K562 (cell line): ENCODE measurements around the gene TBC1D1. TPM values are rescaled to one million over a fixed set of nuclear protein-coding genes. Genes with fewer than 3 reads are reported as not detected.

Experiments
- ATAC-seq: fragments of 200-7000 bp; cut with Tn5 transposase; 3 replicates; pipeline ENCODE4 v1.9.1; 2020; ENCODE audit warnings: moderate library complexity
- BruUV-seq: library from RNA; stranded (reverse); fragments of 400-500 nt; replicated peaks from 2 replicates; lab custom pipeline; 2021; lab: Mats Ljungman, UMichigan
- CTCF ChIA-PET: fragments of 300-600 bp; formaldehyde crosslinking; extraction: SDS; loops from one replicate; lab custom pipeline; 2021; ENCODE audit warnings: low intra/inter-chr PET ratio; lab: Yijun Ruan, JAX
- POLR2A ChIA-PET: fragments of 300-600, 350-650 bp; sonication (Branson Sonifier 250); formaldehyde crosslinking; extraction: SDS; loops from one replicate; lab custom pipeline; 2021; ENCODE audit warnings: antibody characterized with exemption, inconsistent platforms; lab: Yijun Ruan, JAX
- DNase-seq, 4 experiments: peaks; one replicate each; pipeline versions ENCODE4 v3.0.0 to v3.0.0-alpha.2; 2011 to 2018; ENCODE audit warnings: low spot score in 3 of 4, mixed read lengths in 3 of 4; ENCODE audit errors: extremely low read depth in 1 of 4
- FAIRE-seq: peaks from 2 replicates; lab custom pipeline; 2011; peaks lifted over from hg19 to GRCh38; lab: Jason Lieb, UNC
- H2AFZ ChIP-seq: 2 replicates; pipeline ENCODE4 v1.6.0; 2011; ENCODE audit warnings: low read depth, low read length, control low read depth, inconsistent platforms
- H3K27ac ChIP-seq: fragments of 200-600 bp; 3 replicates; pipeline ENCODE4 v1.8.0; 2011; ENCODE audit warnings: low read depth, mild to moderate bottlenecking, control low read depth, inconsistent platforms, low read length, moderate library complexity, mixed read lengths; ENCODE audit errors: extremely low read depth
- H3K27me3 ChIP-seq, 2 experiments: fragments of 300-600 bp in 1 of 2; 2 replicates in 1 of 2; 3 replicates in 1 of 2; pipeline versions ENCODE4 v1.6.0 to v1.8.0; 2011; ENCODE audit warnings: inconsistent platforms in 2 of 2, low read length in 2 of 2, mild to moderate bottlenecking in 1 of 2, mixed read lengths in 1 of 2, moderate library complexity in 1 of 2; ENCODE audit not compliant: control insufficient read depth in 2 of 2, insufficient read depth in 2 of 2
- H3K36me3 ChIP-seq: fragments of 300-600 bp; 3 replicates; pipeline ENCODE4 v1.8.0; 2011; ENCODE audit warnings: mild to moderate bottlenecking, low read length, inconsistent platforms; ENCODE audit not compliant: control insufficient read depth, insufficient read depth
- H3K4me1 ChIP-seq, 2 experiments: fragments of 200-600 bp in 1 of 2; replicated peaks in 1 of 2; 2 replicates in 1 of 2; 3 replicates in 1 of 2; pipeline versions ENCODE4 v1.5.1 to v1.8.0; 2011; ENCODE audit warnings: inconsistent platforms in 2 of 2, low read length in 2 of 2, mild to moderate bottlenecking in 1 of 2, mixed read lengths in 1 of 2, moderate library complexity in 1 of 2; ENCODE audit not compliant: control insufficient read depth in 2 of 2, insufficient read depth in 2 of 2
- H3K4me2 ChIP-seq: 2 replicates; pipeline ENCODE4 v1.6.1; 2011; ENCODE audit warnings: low read length, control low read depth, inconsistent platforms, mixed read lengths; ENCODE audit not compliant: insufficient read depth
- H3K4me3 ChIP-seq: fragments of 200-600 bp; sonication (generic), shearing (Covaris generic); 2 replicates; pipeline ENCODE4 v1.5.1; 2016; ENCODE audit warnings: control low read depth, inconsistent platforms
- H3K79me2 ChIP-seq: fragments of 200-600 bp; 3 replicates; pipeline ENCODE4 v1.8.0; 2011; ENCODE audit warnings: low read length, inconsistent platforms; ENCODE audit not compliant: control insufficient read depth, insufficient read depth
- H3K9ac ChIP-seq, 2 experiments: 2 replicates each; pipeline versions ENCODE4 v1.6.0 to v1.6.1; 2011; ENCODE audit warnings: low read depth in 2 of 2, low read length in 2 of 2, control low read depth in 1 of 2, inconsistent platforms in 1 of 2, mild to moderate bottlenecking in 1 of 2, mixed read lengths in 1 of 2; ENCODE audit not compliant: insufficient read depth in 1 of 2
- H3K9me1 ChIP-seq: one replicate; pipeline ENCODE4 v1.6.0; 2011; ENCODE audit warnings: inconsistent platforms, mild to moderate bottlenecking, low read length, moderate library complexity; ENCODE audit not compliant: control insufficient read depth, insufficient read depth
- H3K9me3 ChIP-seq: replicated peaks from 2 replicates; pipeline ENCODE4 v1.5.1; 2011; ENCODE audit warnings: low read depth, low read length, inconsistent platforms; ENCODE audit not compliant: control insufficient read depth, insufficient read depth
- H4K20me1 ChIP-seq: replicated peaks from 2 replicates; pipeline ENCODE4 v1.6.1; 2011; ENCODE audit warnings: low read length, inconsistent platforms, mixed read lengths; ENCODE audit not compliant: control insufficient read depth, insufficient read depth
- DACH1 ChIP-seq: fragments of 450-650 bp; IDR thresholded peaks from 2 replicates; pipeline ENCODE4 v1.6.1; 2018; ENCODE audit not compliant: partially characterized antibody
- HNRNPUL1 ChIP-seq: fragments of 200-400 bp; formaldehyde crosslinking; IDR thresholded peaks from 2 replicates; pipeline ENCODE4 v1.6.1; 2017; ENCODE audit warnings: low read length
- NELFE ChIP-seq: IDR thresholded peaks from 2 replicates; pipeline ENCODE4 v1.6.1; 2011; ENCODE audit warnings: mild to moderate bottlenecking; ENCODE audit not compliant: insufficient read depth, insufficient read length
- NRF1 ChIP-seq, 2 experiments: fragments of 450-650 bp; IDR thresholded peaks in 1 of 2; conservative IDR thresholded peaks in 1 of 2; 2 replicates each; pipeline ENCODE4 v1.6.1; 2014; ENCODE audit warnings: mild to moderate bottlenecking in 2 of 2
- OTX1 ChIP-seq: fragments of 450-650 bp; formaldehyde crosslinking; IDR thresholded peaks from 2 replicates; pipeline ENCODE4 v1.4.0; 2022; ENCODE audit warnings: mild to moderate bottlenecking
- SIRT6 ChIP-seq: IDR thresholded peaks from one replicate; pipeline ENCODE4 v1.6.1; 2012; ENCODE audit warnings: low read depth, mild to moderate bottlenecking, control low read depth, inconsistent platforms, low read length, moderate library complexity
- SRF ChIP-seq, 2 experiments: fragments of 250-450, 450-650 bp in 1 of 2; sonication (Bioruptor Pico) in 1 of 2; sonication (generic) in 1 of 2; formaldehyde crosslinking; IDR thresholded peaks; 2 replicates each; pipeline versions ENCODE4 v1.5.0 to v1.5.1; 2020 to 2022; ENCODE audit warnings: mild to moderate bottlenecking in 1 of 2, missing genetic modification reagents in 1 of 2
- XRCC3 ChIP-seq: fragments of 450-650 bp; IDR thresholded peaks from 2 replicates; pipeline ENCODE4 v1.6.1; 2017; ENCODE audit warnings: mild to moderate bottlenecking, moderate library complexity
- WGBS: fragments of 100-300 bp; shearing (Covaris generic); methylation state at CpG from one replicate; pipeline ENCODE4 v1.1.6; 2016; ENCODE audit warnings: low coverage, mixed read lengths; ENCODE audit not compliant: insufficient coverage; ENCODE audit errors: missing lambda C conversion rate; 5-methylcytosine and 5-hydroxymethylcytosine counted together
- in situ Hi-C: fragments of 300-500 bp; cut with MboI; formaldehyde crosslinking; loops from 4 replicates; pipeline ENCODE4 v1.15.0; 2018; ENCODE audit warnings: inconsistent platforms, mixed read lengths
- intact Hi-C: fragments of 100-400 bp; cut with micrococcal nuclease; formaldehyde crosslinking; loops from 2 replicates; pipeline ENCODE4 v1.14.2; 2022
- polyA plus RNA-seq, 8 experiments: library from polyadenylated mRNA; depleted of rRNA in 4 of 8; stranded (reverse) in 5 of 8; unstranded in 3 of 8; fragments of >200 nt; fragmentation: Nextera tagmentation in 2 of 8; fragmentation: Illumina TruSeq in 1 of 8; extraction: Ambion mirVana in 2 of 8; extraction: Trizol in 1 of 8; gene quantifications; 2 replicates each; pipeline versions ENCODE4 v1.2.1 to v1.2.3, GENCODE V29; 2011 to 2014; ENCODE audit warnings: inconsistent platforms in 1 of 8, missing spikeins in 1 of 8
- total RNA-seq, 7 experiments: library from RNA; depleted of rRNA in 6 of 7; stranded (reverse); fragments of >200 nt in 6 of 7; fragmentation: Illumina TruSeq in 2 of 7; extraction: Trizol in 2 of 7; gene quantifications; 2 replicates each; pipeline versions ENCODE4 v1.2.1 to v1.2.3, GENCODE V29; 2011 to 2021; ENCODE audit warnings: low replicate concordance in 1 of 7
- TF ChIP-seq, protein P1 (sequence below): fragments of 250-450 bp; sonication (Bioruptor Pico); IDR thresholded peaks from 2 replicates; pipeline ENCODE4 v1.8.0; 2021; ENCODE audit warnings: moderate library complexity, mild to moderate bottlenecking, inconsistent platforms
- TF ChIP-seq, protein P2 (sequence below): fragments of 450-650 bp; IDR thresholded peaks from 2 replicates; pipeline ENCODE4 v1.6.1; 2018; ENCODE audit not compliant: partially characterized antibody
- TF ChIP-seq, protein P3 (sequence below), 2 experiments: IDR thresholded peaks; 2 replicates each; pipeline ENCODE4 v1.6.1; 2011; ENCODE audit warnings: borderline replicate concordance in 1 of 2, control low read depth in 1 of 2, low read depth in 1 of 2, low read length in 1 of 2, mild to moderate bottlenecking in 1 of 2, mixed read lengths in 1 of 2, moderate library complexity in 1 of 2; ENCODE audit not compliant: insufficient read depth in 1 of 2, insufficient read length in 1 of 2, poor library complexity in 1 of 2, severe bottlenecking in 1 of 2; ENCODE audit errors: extremely low read depth in 1 of 2
- TF ChIP-seq, protein P4 (sequence below): fragments of 250-450 bp; sonication (Bioruptor Pico); IDR thresholded peaks from 2 replicates; pipeline ENCODE4 v1.6.1; 2021; ENCODE audit warnings: mild to moderate bottlenecking
- TF ChIP-seq, protein P5 (sequence below): fragments of 250-450 bp; sonication (Bioruptor Pico); IDR thresholded peaks from 2 replicates; pipeline ENCODE4 v1.4.0; 2020; ENCODE audit warnings: mild to moderate bottlenecking, moderate library complexity

Gene TBC1D1
- total and polyA plus RNA-seq, 9 of the 15 experiments (the other 6 are each of a cell fraction or from before 2014, with no cell fraction given), result 0.59 to 14.2 (median 8.8) TPM

DNA sequence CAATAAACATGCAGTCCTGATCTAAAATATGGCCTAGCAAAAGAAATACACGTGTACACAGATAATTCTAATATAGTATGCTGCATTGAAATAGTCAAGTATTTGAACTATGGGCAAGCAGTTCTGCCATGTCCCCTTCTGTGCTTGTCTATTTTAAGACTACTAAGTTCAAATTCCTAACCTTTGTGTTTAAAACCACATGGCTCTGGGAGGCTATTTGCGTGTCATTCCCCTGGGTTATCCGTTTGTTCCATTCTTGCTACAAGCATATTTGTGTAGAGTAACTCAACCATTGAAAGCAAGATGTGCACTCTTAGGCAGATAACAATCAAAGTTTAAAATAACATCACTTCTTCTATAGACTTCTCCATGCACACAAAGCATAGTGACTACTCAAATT lies 25.4 kb upstream of the TBC1D1 start:
- Histone ChIP-seq H3K79me2 (no peaks in the 10 kb centered on the region), H3K4me2 (no peak overlapping the region)
- intact Hi-C loops, result no loop called here
- no TSS peak for BruUV-seq
- TF ChIP-seq SRF (CRISPR knock-in tag; IDR thresholded peaks at IDR 0.05) (no peak), DACH1 (no peak), HNRNPUL1 (no peak), SIRT6 (no peak), NRF1 (conservative IDR thresholded peaks at IDR 0.05 in 1 of 2, IDR thresholded peaks at IDR 0.05 in 1 of 2) (no peak), OTX1 (no peak), XRCC3 (no peak), NELFE (no peak)
- TF ChIP-seq, protein P1, sequence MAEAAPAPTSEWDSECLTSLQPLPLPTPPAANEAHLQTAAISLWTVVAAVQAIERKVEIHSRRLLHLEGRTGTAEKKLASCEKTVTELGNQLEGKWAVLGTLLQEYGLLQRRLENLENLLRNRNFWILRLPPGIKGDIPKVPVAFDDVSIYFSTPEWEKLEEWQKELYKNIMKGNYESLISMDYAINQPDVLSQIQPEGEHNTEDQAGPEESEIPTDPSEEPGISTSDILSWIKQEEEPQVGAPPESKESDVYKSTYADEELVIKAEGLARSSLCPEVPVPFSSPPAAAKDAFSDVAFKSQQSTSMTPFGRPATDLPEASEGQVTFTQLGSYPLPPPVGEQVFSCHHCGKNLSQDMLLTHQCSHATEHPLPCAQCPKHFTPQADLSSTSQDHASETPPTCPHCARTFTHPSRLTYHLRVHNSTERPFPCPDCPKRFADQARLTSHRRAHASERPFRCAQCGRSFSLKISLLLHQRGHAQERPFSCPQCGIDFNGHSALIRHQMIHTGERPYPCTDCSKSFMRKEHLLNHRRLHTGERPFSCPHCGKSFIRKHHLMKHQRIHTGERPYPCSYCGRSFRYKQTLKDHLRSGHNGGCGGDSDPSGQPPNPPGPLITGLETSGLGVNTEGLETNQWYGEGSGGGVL (CRISPR knock-in tag), result no peak
- TF ChIP-seq, protein P2, sequence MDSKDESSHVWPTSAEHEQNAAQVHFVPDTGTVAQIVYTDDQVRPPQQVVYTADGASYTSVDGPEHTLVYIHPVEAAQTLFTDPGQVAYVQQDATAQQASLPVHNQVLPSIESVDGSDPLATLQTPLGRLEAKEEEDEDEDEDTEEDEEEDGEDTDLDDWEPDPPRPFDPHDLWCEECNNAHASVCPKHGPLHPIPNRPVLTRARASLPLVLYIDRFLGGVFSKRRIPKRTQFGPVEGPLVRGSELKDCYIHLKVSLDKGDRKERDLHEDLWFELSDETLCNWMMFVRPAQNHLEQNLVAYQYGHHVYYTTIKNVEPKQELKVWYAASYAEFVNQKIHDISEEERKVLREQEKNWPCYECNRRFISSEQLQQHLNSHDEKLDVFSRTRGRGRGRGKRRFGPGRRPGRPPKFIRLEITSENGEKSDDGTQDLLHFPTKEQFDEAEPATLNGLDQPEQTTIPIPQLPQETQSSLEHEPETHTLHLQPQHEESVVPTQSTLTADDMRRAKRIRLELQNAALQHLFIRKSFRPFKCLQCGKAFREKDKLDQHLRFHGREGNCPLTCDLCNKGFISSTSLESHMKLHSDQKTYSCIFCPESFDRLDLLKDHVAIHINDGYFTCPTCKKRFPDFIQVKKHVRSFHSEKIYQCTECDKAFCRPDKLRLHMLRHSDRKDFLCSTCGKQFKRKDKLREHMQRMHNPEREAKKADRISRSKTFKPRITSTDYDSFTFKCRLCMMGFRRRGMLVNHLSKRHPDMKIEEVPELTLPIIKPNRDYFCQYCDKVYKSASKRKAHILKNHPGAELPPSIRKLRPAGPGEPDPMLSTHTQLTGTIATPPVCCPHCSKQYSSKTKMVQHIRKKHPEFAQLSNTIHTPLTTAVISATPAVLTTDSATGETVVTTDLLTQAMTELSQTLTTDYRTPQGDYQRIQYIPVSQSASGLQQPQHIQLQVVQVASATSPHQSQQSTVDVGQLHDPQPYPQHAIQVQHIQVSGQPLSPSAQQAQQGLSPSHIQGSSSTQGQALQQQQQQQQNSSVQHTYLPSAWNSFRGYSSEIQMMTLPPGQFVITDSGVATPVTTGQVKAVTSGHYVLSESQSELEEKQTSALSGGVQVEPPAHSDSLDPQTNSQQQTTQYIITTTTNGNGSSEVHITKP, result no peak
- TF ChIP-seq, protein P3, sequence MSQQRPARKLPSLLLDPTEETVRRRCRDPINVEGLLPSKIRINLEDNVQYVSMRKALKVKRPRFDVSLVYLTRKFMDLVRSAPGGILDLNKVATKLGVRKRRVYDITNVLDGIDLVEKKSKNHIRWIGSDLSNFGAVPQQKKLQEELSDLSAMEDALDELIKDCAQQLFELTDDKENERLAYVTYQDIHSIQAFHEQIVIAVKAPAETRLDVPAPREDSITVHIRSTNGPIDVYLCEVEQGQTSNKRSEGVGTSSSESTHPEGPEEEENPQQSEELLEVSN (IDR thresholded peaks at IDR 0.05; ENCODE audit: borderline replicate concordance in 1 of 2, extremely low read depth in 1 of 2, insufficient read depth in 1 of 2, insufficient read length in 1 of 2, low read depth in 1 of 2, low read length in 1 of 2, poor library complexity in 1 of 2, severe bottlenecking in 1 of 2), result no peak
- TF ChIP-seq, protein P4, sequence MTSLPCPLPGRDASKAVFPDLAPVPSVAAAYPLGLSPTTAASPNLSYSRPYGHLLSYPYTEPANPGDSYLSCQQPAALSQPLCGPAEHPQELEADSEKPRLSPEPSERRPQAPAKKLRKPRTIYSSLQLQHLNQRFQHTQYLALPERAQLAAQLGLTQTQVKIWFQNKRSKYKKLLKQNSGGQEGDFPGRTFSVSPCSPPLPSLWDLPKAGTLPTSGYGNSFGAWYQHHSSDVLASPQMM (CRISPR knock-in tag), result no peak
- TF ChIP-seq, protein P5, sequence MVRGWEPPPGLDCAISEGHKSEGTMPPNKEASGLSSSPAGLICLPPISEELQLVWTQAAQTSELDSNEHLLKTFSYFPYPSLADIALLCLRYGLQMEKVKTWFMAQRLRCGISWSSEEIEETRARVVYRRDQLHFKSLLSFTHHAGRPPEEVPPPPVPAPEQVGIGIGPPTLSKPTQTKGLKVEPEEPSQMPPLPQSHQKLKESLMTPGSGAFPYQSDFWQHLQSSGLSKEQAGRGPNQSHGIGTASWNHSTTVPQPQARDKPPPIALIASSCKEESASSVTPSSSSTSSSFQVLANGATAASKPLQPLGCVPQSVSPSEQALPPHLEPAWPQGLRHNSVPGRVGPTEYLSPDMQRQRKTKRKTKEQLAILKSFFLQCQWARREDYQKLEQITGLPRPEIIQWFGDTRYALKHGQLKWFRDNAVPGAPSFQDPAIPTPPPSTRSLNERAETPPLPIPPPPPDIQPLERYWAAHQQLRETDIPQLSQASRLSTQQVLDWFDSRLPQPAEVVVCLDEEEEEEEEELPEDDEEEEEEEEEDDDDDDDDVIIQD, result no peak
- TF ChIP-seq, all 486 proteins: peak for 0
- POLR2A ChIA-PET, result interaction anchor here (0.5 kb wide), 1 partner anchor 14 kb away, joined by 3 read pairs; no protein-coding TSS in a partner anchor
- no peak for ATAC-seq
- Histone ChIP-seq H4K20me1 (no peaks in the 10 kb centered on the region), H3K27ac (no peak overlapping the region), H3K36me3 (peaks cover 26% of the 10 kb centered on the region; the same call in 2 of the 3 replicates), H2AFZ (no peak overlapping the region), H3K9me3 (no peaks in the 10 kb centered on the region), H3K4me1 (no peaks in the 10 kb centered on the region), H3K4me3 (no peak overlapping the region), H3K9me1 (no peaks in the 10 kb centered on the region), H3K9ac (no peak overlapping the region), H3K27me3 (no peaks in the 10 kb centered on the region)
- WGBS, result 80% methylated on average over 3 of the region's 3 CpGs
- no peak for DNase-seq
- in situ Hi-C loops, result no loop called here
- FAIRE-seq, result no peak
- CTCF ChIA-PET, result no interaction called here
